ENCODE data around the gene OR2AP1. TPM values are rescaled to one million over a fixed set of nuclear protein-coding genes. Genes with fewer than 3 reads are reported as not detected.

The OR2AP1 gene
- total RNA-seq, 1 experiment from 2014 or later, result not detected

DNA sequence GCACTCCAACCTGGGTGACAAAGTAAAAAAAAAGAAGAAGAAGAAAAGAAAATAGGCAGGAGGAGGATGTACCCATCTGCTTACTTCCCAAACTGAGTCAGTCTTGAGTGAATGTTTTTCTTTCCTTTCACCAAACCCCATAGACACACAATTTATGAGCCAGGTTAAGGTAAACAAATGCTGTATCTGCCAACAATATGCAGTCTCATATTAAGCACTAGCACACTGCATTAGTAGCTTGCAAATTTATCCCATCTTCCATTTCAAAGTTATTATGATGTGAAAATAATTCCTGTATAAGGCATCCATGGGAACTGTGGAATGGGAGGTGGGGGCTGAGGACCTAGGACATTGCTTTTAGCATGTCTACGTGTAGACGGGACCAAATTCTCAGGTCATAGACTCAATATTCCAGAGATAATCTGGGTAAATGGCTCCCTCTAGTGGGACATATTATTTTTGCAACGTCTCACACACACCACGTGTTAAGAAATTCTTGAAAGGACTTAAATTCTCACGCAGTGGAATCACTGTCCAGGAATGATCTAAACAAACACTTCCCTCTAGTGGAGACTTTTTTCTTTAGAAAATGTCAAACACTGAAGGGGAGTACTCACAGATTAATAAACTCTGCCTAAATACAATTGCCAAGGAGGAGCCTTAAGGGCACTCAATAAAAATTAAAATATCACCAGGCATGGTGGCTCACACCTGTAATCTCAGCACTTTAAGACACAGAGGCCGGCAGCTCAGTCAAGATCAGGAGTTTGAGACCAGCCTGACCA is 47.3 kb downstream of the OR2AP1 start:
- no TSS peak for BruUV-seq (replicated peaks)
- intact Hi-C loops (cut with micrococcal nuclease), result loop anchor here (1.0 to 5.0 kb wide), 4 partner anchors 101 to 627 kb away; partner anchors contain the start of gene RDH5
- H3K27ac Mint-ChIP-seq (ENCODE audit: low read depth, unreplicated experiment), result no peak overlapping the region

DNA sequence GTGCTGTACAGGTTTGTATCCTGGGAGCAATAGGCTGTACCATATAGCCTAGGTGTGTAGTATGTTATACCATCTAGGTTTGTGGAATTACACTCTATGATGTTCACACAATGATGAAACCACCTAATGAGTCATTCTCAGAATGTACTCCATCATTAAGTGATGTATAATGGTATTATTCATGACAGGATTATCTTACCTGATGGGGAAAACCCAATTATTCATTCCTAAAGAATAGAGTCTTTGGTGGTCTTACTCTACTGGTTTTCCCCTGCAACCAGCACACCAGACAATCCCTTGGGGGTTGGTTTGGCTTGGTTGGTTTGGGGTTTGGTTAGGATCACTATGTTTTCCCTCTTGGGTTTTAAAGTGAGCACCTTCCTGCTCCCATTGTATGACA is 51.8 kb downstream of the OR2AP1 start:
- BruUV-seq (replicated peaks), result no TSS peak
- Mint-ChIP-seq H3K4me1 (ENCODE audit: insufficient read depth, unreplicated experiment) (no peaks in the 10 kb centered on the region), H3K36me3 (ENCODE audit: insufficient read depth, unreplicated experiment) (no peaks in the 10 kb centered on the region), H3K9me3 (ENCODE audit: unreplicated experiment) (no peaks in the 10 kb centered on the region), H3K27ac (ENCODE audit: low read depth, unreplicated experiment) (no peak overlapping the region), H3K27me3 (ENCODE audit: insufficient read depth, unreplicated experiment) (peaks cover 63% of the 10 kb centered on the region), H3K4me3 (ENCODE audit: unreplicated experiment) (no peak overlapping the region)
- intact Hi-C loops (cut with micrococcal nuclease), result no loop called here
- peak; percentile 30 for DNase-seq (ENCODE audit: unreplicated experiment)
- CTCF ChIA-PET, result no interaction called here
- no peak for TF ChIP-seq CTCF (IDR thresholded peaks at IDR 0.05; ENCODE audit: unreplicated experiment)
- POLR2A ChIA-PET, result no interaction called here

More for the DNA sequence above, 47.3 kb downstream of the OR2AP1 start:
- peak; percentile 69 for TF ChIP-seq CTCF (IDR thresholded peaks at IDR 0.05; ENCODE audit: unreplicated experiment)
- ChIA-PET CTCF (interaction anchor here (0.6 to 4.4 kb wide), 34 partner anchors 7 to 1181 kb away, joined by 3 to 65 read pairs (median 3); partner anchors contain the start of genes BLOC1S1 and RDH5), POLR2A (interaction anchor here (0.7 kb wide), 1 partner anchor 101 kb away, joined by 3 read pairs; no protein-coding TSS in a partner anchor)
- no peaks in the 10 kb centered on the region for H3K36me3 Mint-ChIP-seq (ENCODE audit: insufficient read depth, unreplicated experiment)
- no peaks in the 10 kb centered on the region for H3K4me1 Mint-ChIP-seq (ENCODE audit: insufficient read depth, unreplicated experiment)
- peak; percentile 92 for DNase-seq (ENCODE audit: unreplicated experiment)
- H3K4me3 Mint-ChIP-seq (ENCODE audit: unreplicated experiment), result no peak overlapping the region
- H3K27me3 Mint-ChIP-seq (ENCODE audit: insufficient read depth, unreplicated experiment), result peaks cover 79% of the 10 kb centered on the region
- no peaks in the 10 kb centered on the region for H3K9me3 Mint-ChIP-seq (ENCODE audit: unreplicated experiment)

Other genes with a start within 250 kb of the OR2AP1 start
- not detected in 2 replicates for gene OR6C3, start 241.7 kb upstream of the OR2AP1 start, total RNA-seq (2022)
- not detected in 2 replicates for gene OR6C75, start 209.5 kb upstream of the OR2AP1 start, total RNA-seq (2022)
- not detected in 2 replicates for gene OR6C65, start 171.9 kb upstream of the OR2AP1 start, total RNA-seq (2022)
- gene OR6C76, start 146.2 kb upstream of the OR2AP1 start, total RNA-seq (2022), result not detected in 2 replicates
- not detected in 2 replicates for gene OR6C2, start 128.4 kb upstream of the OR2AP1 start, total RNA-seq (2022)
- gene OR6C70, start 102.3 kb upstream of the OR2AP1 start, total RNA-seq (2022), result not detected in 2 replicates
- gene OR6C68, start 80.1 kb upstream of the OR2AP1 start, total RNA-seq (2022), result not detected in 2 replicates
- gene OR6C4, start 22.9 kb upstream of the OR2AP1 start, total RNA-seq (2022), result not detected in 2 replicates
- not detected in 2 replicates for gene OR10P1, start 64.4 kb downstream of the OR2AP1 start, total RNA-seq (2022)
- 2.1 and 3.0 TPM in 2 replicates for gene ITGA7, start 135.4 kb downstream of the OR2AP1 start, total RNA-seq (2022)
- 75.8 and 84.3 TPM in 2 replicates for gene BLOC1S1, start 143.6 kb downstream of the OR2AP1 start, total RNA-seq (2022)
- gene RDH5, start 147.9 kb downstream of the OR2AP1 start, total RNA-seq (2022), result 2.5 and 3.9 TPM in 2 replicates
- gene CD63, start 156.5 kb downstream of the OR2AP1 start, total RNA-seq (2022), result 552 and 724 TPM in 2 replicates
- gene GDF11, start 170.7 kb downstream of the OR2AP1 start, total RNA-seq (2022), result 1.9 TPM in 2 replicates
- 39.2 and 61.1 TPM in 2 replicates for gene SARNP, start 245.3 kb downstream of the OR2AP1 start, total RNA-seq (2022)
- 54.6 and 55.9 TPM in 2 replicates for gene ORMDL2, start 245.6 kb downstream of the OR2AP1 start, total RNA-seq (2022)